Ishikawa (cell line): Measurements from ENCODE around the gene ODAD3.

Experiments
- CEBPB ChIP-seq: IDR thresholded peaks from 2 replicates; pipeline ENCODE4 v1.6.1; 2012
- CREB1 ChIP-seq: IDR thresholded peaks from 2 replicates; pipeline ENCODE4 v1.6.1; 2012; ENCODE audit warnings: low read depth
- EGR1 ChIP-seq: IDR thresholded peaks from 2 replicates; pipeline ENCODE4 v1.6.1; 2012
- EP300 ChIP-seq: IDR thresholded peaks from 2 replicates; pipeline ENCODE4 v1.6.1; 2012; ENCODE audit warnings: borderline replicate concordance
- FOXM1 ChIP-seq: IDR thresholded peaks from 2 replicates; pipeline ENCODE4 v1.6.1; 2012; ENCODE audit warnings: low read depth, borderline replicate concordance
- NFIC ChIP-seq: IDR thresholded peaks from 2 replicates; pipeline ENCODE4 v1.6.1; 2012
- RAD21 ChIP-seq: IDR thresholded peaks from 2 replicates; pipeline ENCODE4 v1.6.1; 2012; ENCODE audit warnings: low read depth
- REST ChIP-seq: IDR thresholded peaks from 2 replicates; pipeline ENCODE4 v1.6.1; 2012; ENCODE audit warnings: low read depth, mild to moderate bottlenecking
- TAF1 ChIP-seq: IDR thresholded peaks from 2 replicates; pipeline ENCODE4 v1.6.1; 2012; ENCODE audit warnings: low read depth, mild to moderate bottlenecking
- TCF12 ChIP-seq: IDR thresholded peaks from 2 replicates; pipeline ENCODE4 v1.6.1; 2012; ENCODE audit warnings: low read depth
- TEAD4 ChIP-seq: IDR thresholded peaks from 2 replicates; pipeline ENCODE4 v1.6.1; 2012
- YY1 ChIP-seq: IDR thresholded peaks from 2 replicates; pipeline ENCODE4 v1.6.1; 2012; ENCODE audit warnings: low read depth
- ZBTB7A ChIP-seq: IDR thresholded peaks from 2 replicates; pipeline ENCODE4 v1.6.1; 2012; ENCODE audit warnings: low read depth
- TF ChIP-seq, protein P1 (sequence below): IDR thresholded peaks from 2 replicates; pipeline ENCODE4 v1.6.1; 2012
- TF ChIP-seq, protein P2 (sequence below): IDR thresholded peaks from 2 replicates; pipeline ENCODE4 v1.6.1; 2012

The ODAD3 gene

GRCh38 chr19:11410682-11411081, 24.2 kb downstream of the ODAD3 start:
- TF ChIP-seq TCF12 (no peak), ZBTB7A (no peak), TEAD4 (peak; percentile 59), CREB1 (no peak), RAD21 (no peak), EGR1 (no peak), EP300 (peak; percentile 14; the same call in 1 of the 2 replicates)
- TF ChIP-seq, protein P1, sequence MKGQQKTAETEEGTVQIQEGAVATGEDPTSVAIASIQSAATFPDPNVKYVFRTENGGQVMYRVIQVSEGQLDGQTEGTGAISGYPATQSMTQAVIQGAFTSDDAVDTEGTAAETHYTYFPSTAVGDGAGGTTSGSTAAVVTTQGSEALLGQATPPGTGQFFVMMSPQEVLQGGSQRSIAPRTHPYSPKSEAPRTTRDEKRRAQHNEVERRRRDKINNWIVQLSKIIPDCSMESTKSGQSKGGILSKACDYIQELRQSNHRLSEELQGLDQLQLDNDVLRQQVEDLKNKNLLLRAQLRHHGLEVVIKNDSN: no peak
- TF ChIP-seq, protein P2, sequence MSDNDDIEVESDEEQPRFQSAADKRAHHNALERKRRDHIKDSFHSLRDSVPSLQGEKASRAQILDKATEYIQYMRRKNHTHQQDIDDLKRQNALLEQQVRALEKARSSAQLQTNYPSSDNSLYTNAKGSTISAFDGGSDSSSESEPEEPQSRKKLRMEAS: no peak

GRCh38 chr19:11408591-11408990, 26.3 kb downstream of the ODAD3 start:
- no peak for TF ChIP-seq CREB1
- TF ChIP-seq RAD21: no peak
- TF ChIP-seq TEAD4: no peak
- TF ChIP-seq FOXM1: no peak
- TF ChIP-seq EGR1: no peak
- no peak for TF ChIP-seq YY1
- no peak for TF ChIP-seq REST
- no peak for TF ChIP-seq TCF12
- no peak for TF ChIP-seq CEBPB
- TF ChIP-seq, protein P1: no peak
- TF ChIP-seq, protein P2: no peak
- no peak for TF ChIP-seq TAF1

DNA sequence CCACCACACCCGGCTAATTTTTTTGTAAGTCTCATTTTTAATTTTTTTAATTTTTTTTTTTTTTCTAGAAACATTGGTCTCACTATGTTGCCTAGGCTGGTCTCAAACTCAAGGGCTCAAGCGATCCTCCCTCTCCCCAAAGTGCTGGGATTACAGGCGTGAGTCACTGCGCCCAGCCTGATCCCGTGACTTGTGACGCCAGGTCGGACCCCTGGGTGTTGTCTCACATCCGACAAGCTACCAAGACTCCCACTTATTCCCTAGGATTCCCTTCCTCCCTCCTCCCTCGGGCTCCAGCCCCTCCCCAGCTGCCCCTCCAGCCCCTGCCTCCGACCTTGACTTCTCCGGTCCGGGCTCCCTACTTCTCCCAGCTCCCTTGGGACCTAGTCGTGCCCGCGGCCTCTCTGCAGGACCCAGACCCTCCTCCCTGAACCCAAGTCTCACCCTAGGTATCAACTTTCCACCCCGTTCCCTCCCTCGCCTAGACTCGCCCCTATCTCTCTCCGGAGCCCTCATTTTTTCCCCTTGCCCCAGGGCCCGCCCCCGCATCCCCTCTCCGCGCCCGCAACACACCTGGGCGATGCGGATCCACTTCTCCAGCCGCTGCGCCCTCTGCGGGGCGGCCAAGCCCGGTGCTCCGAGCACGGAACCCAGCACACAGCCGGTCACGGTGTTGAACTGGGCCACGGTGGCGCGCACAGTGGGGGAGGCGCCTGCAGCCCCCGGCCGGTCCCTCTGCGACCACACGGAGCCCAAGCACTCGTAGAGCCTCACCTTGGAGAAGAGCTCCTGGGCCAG, 28.9 kb downstream of the ODAD3 start:
- no peak for TF ChIP-seq CREB1

GRCh38 chr19:11404588-11405222, 30.2 kb downstream of the ODAD3 start:
- TF ChIP-seq YY1: no peak
- TF ChIP-seq REST: no peak
- TF ChIP-seq TAF1: no peak
- no peak for TF ChIP-seq TCF12
- TF ChIP-seq, protein P1: no peak
- TF ChIP-seq FOXM1: no peak
- TF ChIP-seq CREB1: no peak
- no peak for TF ChIP-seq EP300
- TF ChIP-seq RAD21: no peak
- TF ChIP-seq, protein P2: no peak
- no peak for TF ChIP-seq ZBTB7A
- no peak for TF ChIP-seq NFIC
- no peak for TF ChIP-seq CEBPB

GRCh38 chr19:11401808-11402543, 32.9 kb downstream of the ODAD3 start:
- no peak for TF ChIP-seq TCF12
- TF ChIP-seq REST: no peak
- no peak for TF ChIP-seq TAF1
- no peak for TF ChIP-seq YY1
- TF ChIP-seq TEAD4: no peak
- no peak for TF ChIP-seq RAD21
- TF ChIP-seq CREB1: no peak
- TF ChIP-seq ZBTB7A: no peak
- TF ChIP-seq CEBPB: no peak
- TF ChIP-seq EGR1: no peak
- no peak for TF ChIP-seq NFIC
- TF ChIP-seq, protein P2: no peak
- no peak for TF ChIP-seq EP300
